HL-60/S4 (cell line): ENCODE results near the gene SPAG17.

Source experiments
- in situ Hi-C: fragments of 300-500 bp; cut with MboI; formaldehyde crosslinking; loops from 2 replicates; pipeline ENCODE4 v1.14.3; 2022; ENCODE audit warnings: low sequenced_read_pairs

The SPAG17 gene

DNA sequence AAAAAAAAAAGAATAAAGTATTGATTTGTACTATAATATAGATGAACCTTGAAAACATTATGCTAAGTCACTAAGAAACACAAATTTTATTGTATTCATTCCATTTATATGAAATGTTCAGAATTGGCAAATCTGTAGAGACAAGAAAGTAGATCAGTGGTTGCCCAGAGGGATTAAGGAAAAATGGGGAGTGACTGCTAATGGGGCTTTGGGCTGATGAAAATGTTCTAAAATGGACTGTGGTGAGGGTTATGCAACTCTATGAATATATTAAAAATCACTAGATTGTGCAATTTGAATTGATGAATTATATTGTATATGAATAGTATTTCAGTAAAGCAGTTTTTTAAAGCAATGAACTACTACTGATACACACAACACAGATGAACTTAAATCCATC, 265.7 kb downstream of the SPAG17 start:
- in situ Hi-C loops: loop anchor here (25.0 kb wide), 1 partner anchor 407 kb away; no protein-coding TSS in a partner anchor

DNA sequence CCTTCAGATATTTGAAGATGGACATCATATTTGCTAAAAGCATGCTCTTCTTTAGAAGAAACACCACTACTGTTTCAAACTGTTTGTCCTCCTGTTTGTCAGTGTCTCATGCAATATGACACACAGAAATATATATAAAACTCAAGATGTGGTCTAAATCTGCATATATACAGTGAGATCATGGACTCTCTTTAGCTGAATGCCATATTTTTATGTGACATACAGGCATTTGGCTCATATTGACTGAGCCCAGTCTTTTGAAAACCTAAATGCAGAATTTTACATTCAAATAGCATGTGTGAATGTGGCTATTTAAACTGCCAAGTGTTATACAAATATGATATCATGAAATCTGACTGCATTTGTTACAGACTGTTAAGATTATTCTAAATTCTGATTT, 274.0 kb downstream of the SPAG17 start:
- in situ Hi-C loops: loop anchor here (25.0 kb wide), 1 partner anchor 399 kb away; no protein-coding TSS in a partner anchor

DNA sequence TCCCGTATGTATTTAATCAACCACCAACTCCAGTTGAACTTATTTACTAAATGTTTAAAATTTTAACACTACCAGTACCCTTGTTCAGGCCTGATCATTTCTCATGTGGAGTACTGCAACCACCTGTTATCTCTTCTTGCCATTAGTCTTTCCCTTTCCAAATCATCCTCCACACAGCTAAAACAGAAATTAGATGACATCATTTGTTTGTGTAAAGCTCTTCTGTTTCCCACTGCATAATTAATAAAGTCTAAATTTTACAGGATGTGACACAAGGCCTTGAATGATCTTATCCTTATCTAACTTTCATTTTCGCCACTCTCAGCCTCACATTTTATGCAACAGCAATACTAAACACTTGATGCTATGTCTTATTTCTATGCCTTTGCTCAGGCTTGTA, 280.0 kb downstream of the SPAG17 start:
- in situ Hi-C loops: loop anchor here (25.0 kb wide), 1 partner anchor 393 kb away; no protein-coding TSS in a partner anchor

DNA sequence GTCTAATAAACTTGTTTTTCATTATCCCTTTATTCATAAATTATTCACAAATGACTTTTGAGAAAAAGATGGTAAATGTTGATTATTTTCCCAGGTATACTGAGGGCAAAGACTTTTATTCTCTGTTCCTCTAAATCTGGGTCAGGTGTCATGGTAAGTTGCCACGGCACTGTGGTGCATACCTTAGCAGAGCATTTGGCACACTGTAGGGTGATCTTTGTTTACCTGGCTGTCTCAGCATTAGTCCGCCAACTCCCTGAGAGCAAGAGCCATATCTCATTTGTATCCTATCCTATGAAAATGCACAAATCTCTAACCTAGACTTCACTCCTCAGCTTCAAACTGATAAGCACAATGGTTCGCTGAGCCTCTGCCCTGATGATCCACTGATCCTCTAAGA, 280.5 kb downstream of the SPAG17 start:
- in situ Hi-C loops: loop anchor here (25.0 kb wide), 1 partner anchor 392 kb away; no protein-coding TSS in a partner anchor
